ENCODE results near the gene MAP1LC3C. TPM values are rescaled to one million over a fixed set of nuclear protein-coding genes. Genes with fewer than 3 reads are reported as not detected.

Gene MAP1LC3C
- total and polyA plus RNA-seq, 3 experiments from 2014 or later, result not detected

- Mint-ChIP-seq H3K27ac (no peak overlapping the region), H3K36me3 (no peaks in the 10 kb centered on the region), H3K4me3 (no peak overlapping the region), H3K4me1 (no peaks in the 10 kb centered on the region), H3K27me3 (peaks cover 0 to 8% of the 10 kb centered on the region in 2 donors), H3K9me3 (no peaks in the 10 kb centered on the region)
- DNase-seq, result peak in 1 of 5 donors; percentile 11
- CTCF ChIA-PET, result interaction anchor here (0.7 kb wide), 1 partner anchor 19 kb away, joined by 5 read pairs; the partner anchor contains the start of gene MAP1LC3C
- Histone ChIP-seq H3K36me3 (ENCODE audit: insufficient read depth, low read length) (no peaks in the 10 kb centered on the region), H3K27ac (ENCODE audit: low read depth, low read length) (no peak overlapping the region), H3K9me3 (ENCODE audit: low read length) (no peaks in the 10 kb centered on the region), H3K4me3 (ENCODE audit: low read length) (no peak overlapping the region), H3K4me1 (ENCODE audit: insufficient read depth, low read length) (no peaks in the 10 kb centered on the region), H3K27me3 (ENCODE audit: insufficient read depth, low read length, poor library complexity, severe bottlenecking) (no peaks in the 10 kb centered on the region)
- POLR2A ChIA-PET, result no interaction called here
These were observed 18.8 kb upstream of the MAP1LC3C start for GRCh38 chr1:242017580-242018233.

- no peak overlapping the region for H3K27ac ChIP-seq (ENCODE audit: low read depth, low read length)
- ChIA-PET POLR2A (no interaction called here), CTCF (no interaction called here)
- peak overlapping the region in 1 of 8 donors; percentile 16 for H3K27ac Mint-ChIP-seq
- H3K36me3 ChIP-seq (ENCODE audit: insufficient read depth, low read length), result no peaks in the 10 kb centered on the region
- H3K4me3 Mint-ChIP-seq, result no peak overlapping the region
- DNase-seq, result no peak
- H3K27me3 ChIP-seq (ENCODE audit: insufficient read depth, low read length, poor library complexity, severe bottlenecking), result no peaks in the 10 kb centered on the region
- H3K36me3 Mint-ChIP-seq, result no peaks in the 10 kb centered on the region
- no peaks in the 10 kb centered on the region for H3K9me3 ChIP-seq (ENCODE audit: low read length)
- H3K27me3 Mint-ChIP-seq, result peaks cover 0 to 8% of the 10 kb centered on the region in 2 donors
- no peaks in the 10 kb centered on the region for H3K9me3 Mint-ChIP-seq
- H3K4me1 ChIP-seq (ENCODE audit: insufficient read depth, low read length), result no peaks in the 10 kb centered on the region
- no peak overlapping the region for H3K4me3 ChIP-seq (ENCODE audit: low read length)
- no peaks in the 10 kb centered on the region for H3K4me1 Mint-ChIP-seq
These were observed 17.6 kb upstream of the MAP1LC3C start for GRCh38 chr1:242016479-242016878.

DNA sequence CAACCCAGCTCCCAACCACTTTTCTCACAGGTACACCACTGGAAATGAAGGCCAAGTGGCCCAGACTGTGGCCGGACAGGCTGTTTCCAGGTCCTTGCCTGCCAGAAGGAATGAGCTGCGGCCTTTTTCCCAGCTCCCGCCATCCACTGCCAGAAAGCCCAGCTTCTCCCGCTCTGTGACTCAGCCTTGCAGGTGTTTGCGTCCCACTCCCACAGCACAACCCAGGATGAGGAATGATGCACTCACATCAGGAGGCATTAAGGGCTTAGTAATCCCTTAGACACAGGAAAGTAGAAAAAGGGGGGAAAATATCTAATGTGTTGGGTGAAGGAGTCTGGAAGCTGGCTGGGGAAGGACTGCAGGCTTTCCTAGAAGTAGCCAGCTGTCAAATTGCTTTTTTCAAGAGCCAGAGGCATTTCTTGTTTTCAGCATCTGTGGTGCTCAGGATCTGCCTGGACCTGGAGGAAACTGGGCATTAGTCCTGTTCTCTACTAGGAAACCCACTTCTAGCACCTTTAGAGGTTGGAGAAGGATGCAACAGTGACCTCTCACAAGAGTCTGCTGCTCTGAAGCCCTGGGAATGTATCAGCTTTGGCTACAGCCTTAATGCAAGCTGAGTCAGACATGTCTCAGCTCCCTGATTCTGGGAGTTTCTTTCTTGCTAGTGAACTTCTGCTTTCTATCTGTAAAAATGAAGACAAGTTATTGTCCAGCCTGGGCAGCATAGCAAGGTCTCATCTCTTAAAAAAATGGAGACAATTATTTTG lies 13.2 kb upstream of the MAP1LC3C start:
- Histone ChIP-seq H3K4me3 (ENCODE audit: low read length) (no peak overlapping the region), H3K4me1 (ENCODE audit: insufficient read depth, low read length) (no peaks in the 10 kb centered on the region), H3K27me3 (ENCODE audit: insufficient read depth, low read length, poor library complexity, severe bottlenecking) (no peaks in the 10 kb centered on the region), H3K27ac (ENCODE audit: low read depth, low read length) (no peak overlapping the region), H3K9me3 (ENCODE audit: low read length) (no peaks in the 10 kb centered on the region), H3K36me3 (ENCODE audit: insufficient read depth, low read length) (no peaks in the 10 kb centered on the region)
- ChIA-PET POLR2A (no interaction called here), CTCF (no interaction called here)
- no peak for DNase-seq
- peaks cover 0 to 2% (median 0%) of the 10 kb centered on the region in 5 donors for H3K9me3 Mint-ChIP-seq
- H3K4me3 Mint-ChIP-seq, result no peak overlapping the region
- H3K27ac Mint-ChIP-seq, result no peak overlapping the region
- no peaks in the 10 kb centered on the region for H3K4me1 Mint-ChIP-seq
- H3K36me3 Mint-ChIP-seq, result no peaks in the 10 kb centered on the region
- H3K27me3 Mint-ChIP-seq, result peaks cover 6 to 7% of the 10 kb centered on the region in 2 donors

DNA sequence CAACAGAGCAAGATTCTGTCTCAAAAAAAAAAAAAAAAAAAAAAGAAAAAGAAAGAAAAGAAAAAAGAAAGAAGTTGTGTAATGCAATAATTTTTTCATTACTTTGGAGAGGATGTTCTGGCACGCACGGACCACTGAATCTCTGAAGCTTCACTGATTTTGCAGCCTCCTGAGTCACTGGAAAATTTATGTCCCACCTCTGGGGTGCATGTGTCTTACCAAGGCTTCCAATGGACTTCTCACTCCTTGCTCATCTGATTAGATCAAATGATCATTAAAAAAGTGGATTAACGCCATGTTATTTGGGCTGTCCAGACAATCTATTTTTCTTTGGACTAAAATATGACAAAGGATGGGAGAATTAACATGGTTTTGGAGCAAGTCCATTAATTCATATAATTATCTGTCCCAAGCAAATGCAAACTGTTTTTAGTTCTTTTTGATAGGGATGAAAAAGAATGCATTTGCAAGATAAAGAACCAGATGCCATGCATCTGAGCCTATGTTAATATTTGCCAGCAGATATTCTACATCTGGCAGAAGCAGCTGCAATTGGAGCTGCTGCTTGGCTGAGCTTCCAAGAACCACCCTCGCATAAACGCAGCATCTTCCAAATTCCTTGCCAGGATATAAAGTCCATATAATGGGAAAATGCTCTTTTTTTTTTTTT lies 10.1 kb upstream of the MAP1LC3C start:
- no peak overlapping the region for H3K4me3 Mint-ChIP-seq
- Histone ChIP-seq H3K4me3 (ENCODE audit: low read length) (no peak overlapping the region), H3K27me3 (ENCODE audit: insufficient read depth, low read length, poor library complexity, severe bottlenecking) (no peaks in the 10 kb centered on the region), H3K27ac (ENCODE audit: low read depth, low read length) (no peak overlapping the region), H3K9me3 (ENCODE audit: low read length) (no peaks in the 10 kb centered on the region), H3K36me3 (ENCODE audit: insufficient read depth, low read length) (no peaks in the 10 kb centered on the region), H3K4me1 (ENCODE audit: insufficient read depth, low read length) (no peaks in the 10 kb centered on the region)
- peaks cover 0 to 2% (median 0%) of the 10 kb centered on the region in 5 donors for H3K9me3 Mint-ChIP-seq
- no peak for DNase-seq
- H3K4me1 Mint-ChIP-seq, result no peaks in the 10 kb centered on the region
- no peaks in the 10 kb centered on the region for H3K36me3 Mint-ChIP-seq
- CTCF ChIA-PET, result no interaction called here
- no peak overlapping the region for H3K27ac Mint-ChIP-seq
- peaks cover 5 to 7% of the 10 kb centered on the region in 2 donors for H3K27me3 Mint-ChIP-seq
- POLR2A ChIA-PET, result no interaction called here

- H3K9me3 ChIP-seq (ENCODE audit: low read length), result no peaks in the 10 kb centered on the region
- Mint-ChIP-seq H3K9me3 (peaks cover 0 to 2% (median 0%) of the 10 kb centered on the region in 5 donors), H3K36me3 (no peaks in the 10 kb centered on the region), H3K4me1 (no peaks in the 10 kb centered on the region), H3K27ac (no peak overlapping the region), H3K27me3 (peaks cover 2 to 7% of the 10 kb centered on the region in 2 donors), H3K4me3 (no peak overlapping the region)
- DNase-seq, result no peak
- CTCF ChIA-PET, result interaction anchor here (1.0 kb wide), 1 partner anchor 8 kb away, joined by 6 read pairs; the partner anchor contains the start of gene MAP1LC3C
- no peaks in the 10 kb centered on the region for H3K36me3 ChIP-seq (ENCODE audit: insufficient read depth, low read length)
- no peaks in the 10 kb centered on the region for H3K27me3 ChIP-seq (ENCODE audit: insufficient read depth, low read length, poor library complexity, severe bottlenecking)
- POLR2A ChIA-PET, result no interaction called here
- no peak overlapping the region for H3K27ac ChIP-seq (ENCODE audit: low read depth, low read length)
- no peak overlapping the region for H3K4me3 ChIP-seq (ENCODE audit: low read length)
- no peaks in the 10 kb centered on the region for H3K4me1 ChIP-seq (ENCODE audit: insufficient read depth, low read length)
These were observed 8.1 kb upstream of the MAP1LC3C start for GRCh38 chr1:242006976-242007375.

DNA sequence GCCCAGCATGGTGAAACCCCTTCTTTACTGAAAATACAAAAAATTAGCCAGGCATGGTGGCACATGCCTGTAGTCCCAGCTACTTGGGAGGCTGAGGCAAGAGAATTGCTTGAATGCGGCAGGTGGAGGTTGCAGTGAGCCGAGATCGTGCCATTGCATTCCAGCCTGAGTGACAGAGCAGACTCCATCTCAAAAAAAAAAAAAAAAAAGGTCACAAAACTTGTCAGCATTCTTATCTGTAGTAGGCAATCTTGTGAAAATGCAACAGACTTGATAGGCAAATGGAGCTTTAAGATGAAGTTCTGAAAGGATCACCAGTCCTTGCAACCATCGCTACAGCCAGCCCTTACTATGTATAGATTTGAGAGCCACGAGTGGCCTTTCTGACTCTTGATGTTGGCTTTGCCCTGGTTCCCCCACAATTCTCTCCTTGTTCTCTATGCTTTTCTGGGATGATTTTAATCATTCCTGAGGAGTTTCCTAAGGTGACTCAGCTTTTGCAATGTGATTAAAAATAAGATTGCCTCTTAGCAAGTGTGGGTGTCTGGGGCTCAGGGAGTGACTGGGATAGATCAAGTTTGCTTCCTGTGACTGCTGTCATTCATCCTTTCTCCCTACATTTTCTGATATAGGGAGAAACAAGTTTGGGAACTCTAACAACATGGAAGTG lies 7.1 kb upstream of the MAP1LC3C start:
- Histone ChIP-seq H3K27me3 (ENCODE audit: insufficient read depth, low read length, poor library complexity, severe bottlenecking) (no peaks in the 10 kb centered on the region), H3K4me3 (ENCODE audit: low read length) (no peak overlapping the region), H3K36me3 (ENCODE audit: insufficient read depth, low read length) (no peaks in the 10 kb centered on the region), H3K9me3 (ENCODE audit: low read length) (no peaks in the 10 kb centered on the region), H3K27ac (ENCODE audit: low read depth, low read length) (no peak overlapping the region), H3K4me1 (ENCODE audit: insufficient read depth, low read length) (no peaks in the 10 kb centered on the region)
- CTCF ChIA-PET, result no interaction called here
- POLR2A ChIA-PET, result no interaction called here
- Mint-ChIP-seq H3K4me3 (no peak overlapping the region), H3K4me1 (no peaks in the 10 kb centered on the region), H3K27ac (no peak overlapping the region), H3K36me3 (no peaks in the 10 kb centered on the region), H3K9me3 (peaks cover 0 to 2% (median 0%) of the 10 kb centered on the region in 5 donors), H3K27me3 (peaks cover 2 to 10% of the 10 kb centered on the region in 2 donors)
- no peak for DNase-seq

GRCh38 chr1:242004751-242005495 lies 6.0 kb upstream of the MAP1LC3C start:
- Histone ChIP-seq H3K9me3 (ENCODE audit: low read length) (no peaks in the 10 kb centered on the region), H3K27me3 (ENCODE audit: insufficient read depth, low read length, poor library complexity, severe bottlenecking) (no peaks in the 10 kb centered on the region), H3K4me3 (ENCODE audit: low read length) (no peak overlapping the region), H3K36me3 (ENCODE audit: insufficient read depth, low read length) (no peaks in the 10 kb centered on the region), H3K27ac (ENCODE audit: low read depth, low read length) (no peak overlapping the region), H3K4me1 (ENCODE audit: insufficient read depth, low read length) (no peaks in the 10 kb centered on the region)
- ChIA-PET CTCF (interaction anchor here (1.0 kb wide), 1 partner anchor 10 kb away, joined by 3 read pairs; no protein-coding TSS in a partner anchor), POLR2A (no interaction called here)
- Mint-ChIP-seq H3K36me3 (no peaks in the 10 kb centered on the region), H3K27me3 (peaks cover 2 to 11% of the 10 kb centered on the region in 2 donors), H3K9me3 (peaks cover 0 to 2% (median 0%) of the 10 kb centered on the region in 5 donors), H3K27ac (peak overlapping the region in 1 of 8 donors; percentile 94), H3K4me3 (no peak overlapping the region), H3K4me1 (no peaks in the 10 kb centered on the region)
- DNase-seq, result no peak

Data from CD8-positive, alpha-beta memory T cell (primary cell).